Hepatocyte (in vitro differentiated cells): Measurements from ENCODE around the gene GNG7. TPM values are rescaled to one million over a fixed set of nuclear protein-coding genes. Genes with fewer than 3 reads are reported as not detected.

Source experiments
- DNase-seq: peaks from one replicate; pipeline ENCODE4 v3.0.0-alpha.2; 2016; ENCODE audit warnings: low spot score
- H2AFZ ChIP-seq: fragments of 200-600 bp; sonication (generic); 2 replicates; pipeline ENCODE4 v1.6.0; 2016; ENCODE audit warnings: antibody characterized with exemption, mild to moderate bottlenecking
- H3K27ac ChIP-seq: fragments of 200-600 bp; sonication (generic); 2 replicates; pipeline ENCODE4 v1.5.1; 2016; ENCODE audit warnings: mild to moderate bottlenecking
- H3K27me3 ChIP-seq: fragments of 200-600 bp; sonication (generic); 2 replicates; pipeline ENCODE4 v1.6.1; 2016
- H3K36me3 ChIP-seq: fragments of 200-600 bp; sonication (generic); replicated peaks from 2 replicates; pipeline ENCODE4 v1.5.1; 2016; ENCODE audit warnings: low read depth; ENCODE audit not compliant: insufficient read depth
- H3K4me1 ChIP-seq: fragments of 200-600 bp; sonication (generic); 2 replicates; pipeline ENCODE4 v1.5.1; 2016; ENCODE audit warnings: mild to moderate bottlenecking, moderate library complexity; ENCODE audit not compliant: insufficient read depth
- H3K4me2 ChIP-seq: fragments of 200-600 bp; sonication (generic); 2 replicates; pipeline ENCODE4 v1.6.0; 2016
- H3K4me3 ChIP-seq: fragments of 200-600 bp; sonication (generic); 2 replicates; pipeline ENCODE4 v1.5.1; 2016; ENCODE audit warnings: mild to moderate bottlenecking
- H3K79me2 ChIP-seq: fragments of 200-600 bp; sonication (generic); 2 replicates; pipeline ENCODE4 v1.6.0; 2017; ENCODE audit warnings: mild to moderate bottlenecking
- H3K9me2 ChIP-seq: fragments of 200-600 bp; sonication (generic); replicated peaks from 2 replicates; pipeline ENCODE4 v1.6.0; 2017; ENCODE audit warnings: mild to moderate bottlenecking; ENCODE audit not compliant: insufficient read depth
- H3K9me3 ChIP-seq: fragments of 200-600 bp; sonication (generic); 2 replicates; pipeline ENCODE4 v1.5.1; 2016; ENCODE audit warnings: low read depth, mild to moderate bottlenecking
- H4K20me1 ChIP-seq: fragments of 200-600 bp; sonication (generic); 2 replicates; pipeline ENCODE4 v1.6.0; 2016; ENCODE audit warnings: mild to moderate bottlenecking; ENCODE audit not compliant: insufficient read depth, poor library complexity, severe bottlenecking
- EZH2 ChIP-seq: fragments of 200-600 bp; sonication (generic); IDR thresholded peaks from 2 replicates; pipeline ENCODE4 v1.6.1; 2016; ENCODE audit warnings: antibody characterized with exemption, mild to moderate bottlenecking, borderline replicate concordance
- EZH2phosphoT487 ChIP-seq: fragments of 200-600 bp; sonication (generic); IDR thresholded peaks from one replicate; pipeline ENCODE4 v1.6.1; 2018; ENCODE audit warnings: antibody characterized with exemption, mild to moderate bottlenecking, low read depth, moderate library complexity; ENCODE audit not compliant: unreplicated experiment, severe bottlenecking
- WGBS: methylation state at CpG from one replicate; pipeline ENCODE4 v1.1.6; 2016; ENCODE audit warnings: low lambda C conversion rate; ENCODE audit errors: missing lambda C conversion rate; 5-methylcytosine and 5-hydroxymethylcytosine counted together
- polyA plus RNA-seq: library from polyadenylated mRNA; unstranded; fragments of >200 nt; fragmentation: Nextera tagmentation; extraction: Ambion mirVana; gene quantifications from 2 replicates; pipeline ENCODE4 v1.2.1, GENCODE V29; 2016
- total RNA-seq: library from RNA; depleted of rRNA; stranded (reverse); fragments of >200 nt; gene quantifications from 2 replicates; pipeline ENCODE4 v1.2.3, GENCODE V29; 2014
- TF ChIP-seq, protein P1 (sequence below): fragments of 200-600 bp; sonication (generic); IDR thresholded peaks from 2 replicates; pipeline ENCODE4 v1.5.1; 2016; ENCODE audit warnings: antibody characterized with exemption, mild to moderate bottlenecking; ENCODE audit not compliant: poor library complexity

GNG7 gene
- total and polyA plus RNA-seq, 2 experiments from 2014 or later: 1.2 to 1.9 TPM

DNA sequence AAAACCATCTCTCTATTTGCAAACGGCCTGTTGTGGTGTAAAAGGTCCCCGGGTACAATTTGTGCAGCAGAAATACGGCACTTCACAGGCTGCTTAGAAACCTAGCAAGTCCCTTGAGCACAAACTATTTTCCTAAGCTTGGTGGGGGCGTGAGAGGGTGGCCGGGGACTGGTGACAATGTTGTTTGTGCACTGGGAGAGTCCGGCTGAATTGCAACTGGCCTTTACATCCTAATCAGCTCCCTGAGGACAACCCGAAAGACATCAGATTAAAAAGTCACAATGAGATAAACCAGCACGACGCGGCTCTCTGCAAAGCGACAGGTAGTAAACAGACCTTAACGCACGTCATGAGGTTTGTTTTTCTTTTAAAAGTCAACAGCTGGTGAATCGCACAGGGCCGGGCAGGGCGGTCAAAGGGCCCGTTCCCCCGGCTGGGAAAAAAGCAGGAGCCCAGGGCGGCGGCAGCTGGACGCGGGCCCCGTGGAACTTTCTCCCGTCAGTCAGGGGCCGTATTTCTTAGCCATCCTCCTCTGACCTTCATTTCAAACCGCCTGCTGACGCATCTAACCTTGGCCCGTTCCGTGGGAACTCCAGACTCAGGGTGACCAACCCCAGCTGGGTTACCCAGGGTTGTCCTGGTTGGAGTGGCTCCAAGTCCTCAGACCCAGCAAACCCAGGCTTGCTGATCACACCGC is 114.3 kb downstream of the GNG7 start:
- no peak for TF ChIP-seq EZH2phosphoT487
- no peak for TF ChIP-seq EZH2
- TF ChIP-seq, protein P1, sequence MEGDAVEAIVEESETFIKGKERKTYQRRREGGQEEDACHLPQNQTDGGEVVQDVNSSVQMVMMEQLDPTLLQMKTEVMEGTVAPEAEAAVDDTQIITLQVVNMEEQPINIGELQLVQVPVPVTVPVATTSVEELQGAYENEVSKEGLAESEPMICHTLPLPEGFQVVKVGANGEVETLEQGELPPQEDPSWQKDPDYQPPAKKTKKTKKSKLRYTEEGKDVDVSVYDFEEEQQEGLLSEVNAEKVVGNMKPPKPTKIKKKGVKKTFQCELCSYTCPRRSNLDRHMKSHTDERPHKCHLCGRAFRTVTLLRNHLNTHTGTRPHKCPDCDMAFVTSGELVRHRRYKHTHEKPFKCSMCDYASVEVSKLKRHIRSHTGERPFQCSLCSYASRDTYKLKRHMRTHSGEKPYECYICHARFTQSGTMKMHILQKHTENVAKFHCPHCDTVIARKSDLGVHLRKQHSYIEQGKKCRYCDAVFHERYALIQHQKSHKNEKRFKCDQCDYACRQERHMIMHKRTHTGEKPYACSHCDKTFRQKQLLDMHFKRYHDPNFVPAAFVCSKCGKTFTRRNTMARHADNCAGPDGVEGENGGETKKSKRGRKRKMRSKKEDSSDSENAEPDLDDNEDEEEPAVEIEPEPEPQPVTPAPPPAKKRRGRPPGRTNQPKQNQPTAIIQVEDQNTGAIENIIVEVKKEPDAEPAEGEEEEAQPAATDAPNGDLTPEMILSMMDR: no peak
- no peaks in the 10 kb centered on the region for H3K36me3 ChIP-seq
- H3K27me3 ChIP-seq: no peaks in the 10 kb centered on the region
- H3K4me2 ChIP-seq: peak overlapping the region; percentile 67
- no peaks in the 10 kb centered on the region for H3K9me3 ChIP-seq
- H2AFZ ChIP-seq: no peak overlapping the region
- no peaks in the 10 kb centered on the region for H3K79me2 ChIP-seq
- peak; percentile 83 for DNase-seq
- no peaks in the 10 kb centered on the region for H4K20me1 ChIP-seq
- 34% methylated on average over 30 of the region's 30 CpGs for WGBS
- no peaks in the 10 kb centered on the region for H3K9me2 ChIP-seq
- H3K4me1 ChIP-seq: peaks cover 5% of the 10 kb centered on the region
- no peak overlapping the region for H3K4me3 ChIP-seq
- peak overlapping the region; percentile 88 for H3K27ac ChIP-seq

DNA sequence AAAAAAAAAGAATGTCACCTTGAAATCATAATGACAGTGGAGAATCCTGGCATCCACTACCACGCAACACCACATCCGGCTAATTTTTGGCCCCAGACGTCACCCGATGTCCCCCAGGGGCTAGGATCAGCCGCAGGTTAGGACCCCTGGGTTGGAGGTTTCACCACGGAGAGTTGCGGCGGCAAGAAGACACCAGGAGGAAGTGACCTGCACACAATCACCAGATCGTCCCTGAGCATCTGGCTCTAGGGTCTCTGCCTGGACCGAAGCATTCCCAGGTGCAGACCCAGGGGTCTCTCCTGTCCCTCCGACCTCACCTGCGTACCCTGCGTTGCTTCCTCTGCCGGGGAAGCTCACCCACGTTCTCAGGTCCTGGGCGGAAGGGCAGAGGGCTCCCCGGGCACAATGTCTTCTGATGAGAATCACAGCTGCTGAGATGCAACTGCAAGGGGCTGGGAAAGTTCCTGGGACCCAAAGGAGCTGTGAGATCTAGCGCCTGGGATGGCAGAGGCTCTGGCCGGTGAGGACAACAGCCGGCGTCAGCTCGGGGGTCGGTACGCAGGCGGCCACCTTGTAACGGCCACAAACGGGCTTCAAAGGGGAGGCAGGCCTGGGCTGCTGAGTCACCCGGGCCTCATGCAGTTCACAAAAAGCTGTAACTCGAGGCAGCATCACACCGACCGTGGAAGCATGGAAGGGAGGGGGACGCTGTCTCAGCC is 115.3 kb downstream of the GNG7 start:
- Histone ChIP-seq H3K4me2 (no peak overlapping the region), H3K4me1 (peaks cover 5% of the 10 kb centered on the region), H4K20me1 (no peaks in the 10 kb centered on the region), H3K79me2 (no peaks in the 10 kb centered on the region), H3K36me3 (no peaks in the 10 kb centered on the region), H3K4me3 (no peak overlapping the region), H2AFZ (no peak overlapping the region), H3K9me2 (no peaks in the 10 kb centered on the region), H3K27me3 (no peaks in the 10 kb centered on the region), H3K9me3 (no peaks in the 10 kb centered on the region), H3K27ac (peak overlapping the region; percentile 42)
- WGBS: 61% methylated on average over 32 of the region's 32 CpGs
- no peak for TF ChIP-seq EZH2
- TF ChIP-seq EZH2phosphoT487: no peak
- TF ChIP-seq, protein P1: no peak
- DNase-seq: no peak

DNA sequence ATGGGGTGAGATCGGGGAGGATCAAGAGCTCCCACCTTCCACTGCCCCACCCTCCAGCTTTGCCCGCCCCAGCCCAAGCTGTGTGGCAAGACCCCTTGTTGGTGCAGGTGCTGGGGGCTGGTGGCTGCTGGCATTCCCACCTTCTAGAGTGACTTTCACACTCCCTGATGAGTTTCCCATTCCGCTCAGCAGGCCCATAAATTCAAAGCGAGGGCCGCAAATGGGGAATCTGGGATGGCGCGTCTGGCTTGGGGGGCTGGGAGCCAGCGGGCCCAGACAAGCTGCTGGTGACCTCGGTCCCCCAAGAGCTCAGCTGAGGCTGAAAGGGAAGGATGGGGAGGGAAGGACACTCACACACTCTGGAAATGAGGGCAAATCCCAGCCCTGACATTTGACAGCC is 116.3 kb downstream of the GNG7 start:
- no peak overlapping the region for H3K4me2 ChIP-seq
- no peak overlapping the region for H2AFZ ChIP-seq
- H3K9me2 ChIP-seq: no peaks in the 10 kb centered on the region
- H4K20me1 ChIP-seq: no peaks in the 10 kb centered on the region
- no peak for TF ChIP-seq EZH2phosphoT487
- TF ChIP-seq EZH2: no peak
- TF ChIP-seq, protein P1: no peak
- no peaks in the 10 kb centered on the region for H3K27me3 ChIP-seq
- WGBS: 84% methylated on average over 9 of the region's 9 CpGs
- DNase-seq: no peak
- H3K9me3 ChIP-seq: no peaks in the 10 kb centered on the region
- peaks cover 5% of the 10 kb centered on the region for H3K4me1 ChIP-seq
- no peaks in the 10 kb centered on the region for H3K79me2 ChIP-seq
- H3K36me3 ChIP-seq: no peaks in the 10 kb centered on the region
- H3K27ac ChIP-seq: no peak overlapping the region
- H3K4me3 ChIP-seq: no peak overlapping the region
